Measurements from ENCODE around the gene PNMA6E.

GRCh38 chrX:153388722-153389459 is 12.3 kb downstream of the PNMA6E start:
- TF ChIP-seq RAD21 (conservative IDR thresholded peaks at IDR 0.05), result no peak
- TF ChIP-seq, protein P1, sequence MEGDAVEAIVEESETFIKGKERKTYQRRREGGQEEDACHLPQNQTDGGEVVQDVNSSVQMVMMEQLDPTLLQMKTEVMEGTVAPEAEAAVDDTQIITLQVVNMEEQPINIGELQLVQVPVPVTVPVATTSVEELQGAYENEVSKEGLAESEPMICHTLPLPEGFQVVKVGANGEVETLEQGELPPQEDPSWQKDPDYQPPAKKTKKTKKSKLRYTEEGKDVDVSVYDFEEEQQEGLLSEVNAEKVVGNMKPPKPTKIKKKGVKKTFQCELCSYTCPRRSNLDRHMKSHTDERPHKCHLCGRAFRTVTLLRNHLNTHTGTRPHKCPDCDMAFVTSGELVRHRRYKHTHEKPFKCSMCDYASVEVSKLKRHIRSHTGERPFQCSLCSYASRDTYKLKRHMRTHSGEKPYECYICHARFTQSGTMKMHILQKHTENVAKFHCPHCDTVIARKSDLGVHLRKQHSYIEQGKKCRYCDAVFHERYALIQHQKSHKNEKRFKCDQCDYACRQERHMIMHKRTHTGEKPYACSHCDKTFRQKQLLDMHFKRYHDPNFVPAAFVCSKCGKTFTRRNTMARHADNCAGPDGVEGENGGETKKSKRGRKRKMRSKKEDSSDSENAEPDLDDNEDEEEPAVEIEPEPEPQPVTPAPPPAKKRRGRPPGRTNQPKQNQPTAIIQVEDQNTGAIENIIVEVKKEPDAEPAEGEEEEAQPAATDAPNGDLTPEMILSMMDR (IDR thresholded peaks at IDR 0.05; ENCODE audit: poor library complexity, severe bottlenecking), result no peak
- no peak for TF ChIP-seq EZH2 (IDR thresholded peaks at IDR 0.05; ENCODE audit: borderline replicate concordance, insufficient read depth, low read length, poor library complexity, severe bottlenecking)
- no peak for TF ChIP-seq MXI1 (conservative IDR thresholded peaks at IDR 0.05; ENCODE audit: poor library complexity, severe bottlenecking)
- TF ChIP-seq EP300 (conservative IDR thresholded peaks at IDR 0.05; ENCODE audit: poor library complexity, severe bottlenecking), result no peak
- TF ChIP-seq POLR2AphosphoS5 (IDR thresholded peaks at IDR 0.05), result no peak
